OCI-LY7 (cell line): ENCODE measurements around the gene ZNF648. TPM values are rescaled to one million over a fixed set of nuclear protein-coding genes. Genes with fewer than 3 reads are reported as not detected.

Source experiments
- BruUV-seq: library from RNA; stranded (reverse); fragments of 400-500 nt; replicated peaks from 2 replicates; lab custom pipeline; 2021; lab: Mats Ljungman, UMichigan
- CTCF ChIA-PET: fragments of 300-600 bp; sonication (Branson Sonifier 250); formaldehyde crosslinking; loops from one replicate; lab custom pipeline; 2022; ENCODE audit warnings: antibody characterized with exemption; ENCODE audit not compliant: unreplicated experiment; lab: Charles Lee
- POLR2A ChIA-PET: fragments of 300-600 bp; sonication (Branson Sonifier 250); formaldehyde crosslinking; loops from one replicate; lab custom pipeline; 2022; ENCODE audit warnings: antibody characterized with exemption; lab: Charles Lee
- DNase-seq: peaks from one replicate; pipeline ENCODE4 v3.0.0-alpha.2; 2015; ENCODE audit warnings: low spot score
- H2AFZ ChIP-seq: fragments of 200-600 bp; sonication (generic), shearing (Covaris generic); 2 replicates; pipeline ENCODE4 v1.6.1; 2014; ENCODE audit warnings: mild to moderate bottlenecking, antibody characterized with exemption, low read length, moderate library complexity
- H3K27ac ChIP-seq: fragments of 200-600 bp; sonication (generic); 2 replicates; pipeline ENCODE4 v1.5.1; 2014; ENCODE audit warnings: mixed run types, low read depth, mild to moderate bottlenecking, moderate library complexity, low read length, inconsistent platforms; ENCODE audit not compliant: poor library complexity, severe bottlenecking
- H3K36me3 ChIP-seq: fragments of 200-600 bp; sonication (generic); 2 replicates; pipeline ENCODE4 v1.6.1; 2014; ENCODE audit warnings: mild to moderate bottlenecking, antibody characterized with exemption, low read length, moderate library complexity, mixed read lengths; ENCODE audit not compliant: insufficient read depth
- H3K4me1 ChIP-seq: fragments of 200-600 bp; sonication (generic); 2 replicates; pipeline ENCODE4 v1.5.1; 2014; ENCODE audit warnings: mild to moderate bottlenecking, low read length; ENCODE audit not compliant: insufficient read depth, poor library complexity, severe bottlenecking
- H3K4me2 ChIP-seq: fragments of 200-600 bp; sonication (generic); 2 replicates; pipeline ENCODE4 v1.6.1; 2014; ENCODE audit warnings: mild to moderate bottlenecking, low read length
- H3K4me3 ChIP-seq: fragments of 200-600 bp; sonication (generic); 2 replicates; pipeline ENCODE4 v1.5.1; 2014; ENCODE audit warnings: mild to moderate bottlenecking, low read depth, low read length; ENCODE audit not compliant: poor library complexity, severe bottlenecking
- H3K79me2 ChIP-seq: fragments of 200-600 bp; sonication (generic); 2 replicates; pipeline ENCODE4 v1.6.1; 2016; ENCODE audit warnings: low read depth, mild to moderate bottlenecking, low read length, moderate library complexity, mixed read lengths; ENCODE audit not compliant: insufficient read depth
- H3K9me2 ChIP-seq: fragments of 200-600 bp; sonication (generic); 2 replicates; pipeline ENCODE4 v1.6.1; 2016; ENCODE audit warnings: mild to moderate bottlenecking, low read length, mixed read lengths; ENCODE audit not compliant: insufficient read depth
- H3K9me3 ChIP-seq: fragments of 200-600 bp; sonication (generic); 2 replicates; pipeline ENCODE4 v1.6.1; 2014; ENCODE audit warnings: mild to moderate bottlenecking, mixed run types, low read length, mixed read lengths
- H4K20me1 ChIP-seq: fragments of 200-600 bp; sonication (generic); 2 replicates; pipeline ENCODE4 v1.6.1; 2014; ENCODE audit warnings: mild to moderate bottlenecking, antibody characterized with exemption, low read length, moderate library complexity, mixed read lengths; ENCODE audit not compliant: insufficient read depth
- CTCF ChIP-seq: fragments of 200-600 bp; sonication (generic); conservative IDR thresholded peaks from 2 replicates; pipeline ENCODE4 v1.5.1; 2014; ENCODE audit warnings: mild to moderate bottlenecking, antibody characterized with exemption, low read length, moderate library complexity, mixed read lengths
- EZH2phosphoT487 ChIP-seq: fragments of 200-600 bp; sonication (generic); IDR thresholded peaks from 2 replicates; pipeline ENCODE4 v1.6.1; 2018; ENCODE audit warnings: low read depth, borderline replicate concordance, mild to moderate bottlenecking, mixed run types, antibody characterized with exemption, low read length, moderate library complexity, mixed read lengths
- intact Hi-C: fragments of 100-400 bp; cut with micrococcal nuclease; formaldehyde crosslinking; loops from one replicate; pipeline ENCODE4 v1.10.0; 2022; ENCODE audit not compliant: unreplicated experiment
- total RNA-seq, 2 experiments: library from RNA; depleted of rRNA in 1 of 2; stranded (reverse); fragments of >200 nt in 1 of 2; shearing (Covaris generic) in 1 of 2; gene quantifications; 2 replicates each; pipeline ENCODE4 v1.2.3, GENCODE V29; 2014 to 2022

Gene ZNF648
- total RNA-seq, 2 experiments from 2014 or later = not detected

GRCh38 chr1:182004601-182005000 lies 56.9 kb downstream of the ZNF648 start:
- no peaks in the 10 kb centered on the region for H3K9me3 ChIP-seq
- no peaks in the 10 kb centered on the region for H3K36me3 ChIP-seq
- CTCF ChIA-PET = no interaction called here
- intact Hi-C loops = no loop called here
- H3K79me2 ChIP-seq = no peaks in the 10 kb centered on the region
- no peak overlapping the region for H2AFZ ChIP-seq
- no peaks in the 10 kb centered on the region for H3K4me1 ChIP-seq
- H3K9me2 ChIP-seq = no peaks in the 10 kb centered on the region
- no peak overlapping the region for H3K4me3 ChIP-seq
- no peak for DNase-seq
- no peaks in the 10 kb centered on the region for H4K20me1 ChIP-seq
- no peak overlapping the region for H3K4me2 ChIP-seq
- no TSS peak for BruUV-seq
- TF ChIP-seq CTCF (0 out of 2 replicates have a peak, but pooled peaks have one; percentile 6), EZH2phosphoT487 (no peak)
- POLR2A ChIA-PET = no interaction called here
- no peak overlapping the region for H3K27ac ChIP-seq
